GM12892 (cell line): Measurements from ENCODE around the gene XRCC3.

ENCODE experiments used
- POLR2A ChIP-seq: IDR thresholded peaks from 2 replicates; pipeline ENCODE4 v1.6.1; 2011; ENCODE audit warnings: low read depth, low read length, control low read depth
- POLR2AphosphoS5 ChIP-seq: IDR thresholded peaks from 2 replicates; pipeline ENCODE4 v1.6.1; 2011; ENCODE audit warnings: low read depth, low read length, control low read depth

- no peak for TF ChIP-seq POLR2A
- no peak for TF ChIP-seq POLR2AphosphoS5
Observed at GRCh38 chr14:103733651-103734050, 18.4 kb upstream of the XRCC3 start.
